GM12872 (cell line): ENCODE results near the gene SDK2.

Experiments used
- TF ChIP-seq, protein P1 (sequence below): IDR thresholded peaks from 3 replicates; pipeline ENCODE4 v1.5.1; 2011; ENCODE audit warnings: low read depth, mild to moderate bottlenecking, low read length, moderate library complexity; ENCODE audit not compliant: insufficient read depth

The SDK2 gene

DNA sequence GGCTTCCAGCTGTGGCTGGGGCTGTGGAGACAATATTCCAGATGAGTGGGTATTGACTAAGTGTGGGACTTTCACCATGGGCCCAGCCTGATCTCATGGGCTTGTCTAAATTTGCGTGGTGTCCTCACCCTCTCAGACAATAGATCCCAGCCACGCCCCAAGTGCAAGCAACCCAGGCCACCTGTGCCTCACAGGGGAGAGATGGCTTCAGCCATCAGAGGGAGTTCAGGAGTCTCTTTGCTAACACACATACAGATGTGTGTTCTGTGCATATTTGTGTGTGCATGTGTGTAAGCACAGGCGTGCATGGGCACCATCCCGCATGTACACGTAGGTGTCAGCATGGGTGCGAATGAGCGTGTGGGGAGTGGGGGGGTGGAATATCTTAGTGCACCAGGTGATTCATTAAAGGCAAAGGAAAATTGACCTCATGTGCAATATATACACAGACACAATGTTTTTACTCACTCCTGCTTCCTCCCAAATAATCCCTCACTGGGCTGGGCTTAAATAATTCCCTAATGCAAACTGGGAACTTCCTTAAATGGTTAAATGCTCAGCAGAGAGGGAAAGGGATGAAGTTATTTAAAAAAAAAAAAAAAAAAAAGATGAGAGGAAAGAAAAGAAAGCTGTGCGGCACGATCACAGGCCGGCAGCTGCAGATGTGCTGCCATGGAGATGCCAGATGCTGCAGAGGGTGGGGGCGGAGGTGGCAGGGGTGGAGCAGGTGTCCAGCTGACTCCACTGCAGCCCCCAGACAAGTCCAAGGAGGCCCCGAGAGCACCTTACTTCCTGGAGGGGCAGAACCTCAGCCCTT, 308.4 kb downstream of the SDK2 start:
- TF ChIP-seq, protein P1, sequence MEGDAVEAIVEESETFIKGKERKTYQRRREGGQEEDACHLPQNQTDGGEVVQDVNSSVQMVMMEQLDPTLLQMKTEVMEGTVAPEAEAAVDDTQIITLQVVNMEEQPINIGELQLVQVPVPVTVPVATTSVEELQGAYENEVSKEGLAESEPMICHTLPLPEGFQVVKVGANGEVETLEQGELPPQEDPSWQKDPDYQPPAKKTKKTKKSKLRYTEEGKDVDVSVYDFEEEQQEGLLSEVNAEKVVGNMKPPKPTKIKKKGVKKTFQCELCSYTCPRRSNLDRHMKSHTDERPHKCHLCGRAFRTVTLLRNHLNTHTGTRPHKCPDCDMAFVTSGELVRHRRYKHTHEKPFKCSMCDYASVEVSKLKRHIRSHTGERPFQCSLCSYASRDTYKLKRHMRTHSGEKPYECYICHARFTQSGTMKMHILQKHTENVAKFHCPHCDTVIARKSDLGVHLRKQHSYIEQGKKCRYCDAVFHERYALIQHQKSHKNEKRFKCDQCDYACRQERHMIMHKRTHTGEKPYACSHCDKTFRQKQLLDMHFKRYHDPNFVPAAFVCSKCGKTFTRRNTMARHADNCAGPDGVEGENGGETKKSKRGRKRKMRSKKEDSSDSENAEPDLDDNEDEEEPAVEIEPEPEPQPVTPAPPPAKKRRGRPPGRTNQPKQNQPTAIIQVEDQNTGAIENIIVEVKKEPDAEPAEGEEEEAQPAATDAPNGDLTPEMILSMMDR, result no peak

DNA sequence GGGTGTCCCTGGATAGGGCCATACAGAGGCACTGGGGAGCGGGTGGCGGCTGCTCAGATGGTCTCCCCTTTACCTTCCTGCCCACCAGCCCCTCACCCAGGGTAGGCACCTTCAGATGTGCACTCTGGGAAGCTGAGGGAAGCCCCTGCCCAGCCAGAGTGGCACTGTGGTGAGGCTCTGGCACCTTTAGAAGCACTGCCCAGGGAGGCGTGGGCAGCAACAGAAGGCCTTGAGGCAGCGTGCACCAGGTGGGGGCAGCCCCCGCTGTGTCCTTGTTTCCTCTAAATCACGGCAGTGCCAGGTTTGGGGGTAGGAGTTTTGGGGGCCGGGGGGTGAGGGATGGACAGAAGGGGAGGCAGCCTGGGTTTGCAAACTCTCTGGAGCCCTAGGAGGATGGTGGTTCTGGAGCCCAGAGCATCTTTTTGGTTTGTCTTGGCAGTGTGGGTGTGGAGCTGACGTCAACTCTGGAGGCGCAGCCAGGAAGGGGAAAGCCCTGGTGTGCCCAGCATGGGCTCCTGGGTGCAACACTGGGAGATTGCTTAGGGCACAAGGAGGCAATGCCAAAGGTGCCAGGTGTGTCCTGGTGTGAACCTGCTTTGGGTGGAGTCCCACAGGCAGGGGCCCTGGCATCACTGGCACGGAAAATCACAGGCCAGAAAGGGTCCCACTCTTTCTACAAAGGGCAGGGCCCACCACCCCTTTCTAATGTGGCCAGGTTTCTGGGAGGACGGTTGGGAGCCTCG, 309.3 kb downstream of the SDK2 start:
- TF ChIP-seq, protein P1, result no peak

DNA sequence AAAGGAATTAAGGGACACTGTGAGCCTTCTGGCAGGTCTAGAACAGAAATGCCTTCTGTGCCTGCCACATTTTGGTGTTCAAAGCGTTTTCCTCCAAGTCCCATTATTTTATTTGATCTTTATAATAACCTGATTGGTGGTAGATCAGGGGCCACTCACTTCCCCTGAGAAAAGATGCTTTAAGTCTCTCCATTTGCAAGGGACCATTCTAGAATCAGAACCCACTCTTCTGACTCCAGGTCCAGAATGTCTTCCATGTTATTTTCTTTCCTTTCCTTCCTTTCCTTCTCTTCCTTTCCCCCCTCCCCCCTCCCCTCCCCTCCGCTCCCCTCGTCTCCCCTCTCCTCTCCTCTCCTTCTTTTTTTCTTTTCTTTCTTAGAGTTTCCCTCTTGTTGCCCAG, 313.2 kb downstream of the SDK2 start:
- TF ChIP-seq, protein P1, result no peak

DNA sequence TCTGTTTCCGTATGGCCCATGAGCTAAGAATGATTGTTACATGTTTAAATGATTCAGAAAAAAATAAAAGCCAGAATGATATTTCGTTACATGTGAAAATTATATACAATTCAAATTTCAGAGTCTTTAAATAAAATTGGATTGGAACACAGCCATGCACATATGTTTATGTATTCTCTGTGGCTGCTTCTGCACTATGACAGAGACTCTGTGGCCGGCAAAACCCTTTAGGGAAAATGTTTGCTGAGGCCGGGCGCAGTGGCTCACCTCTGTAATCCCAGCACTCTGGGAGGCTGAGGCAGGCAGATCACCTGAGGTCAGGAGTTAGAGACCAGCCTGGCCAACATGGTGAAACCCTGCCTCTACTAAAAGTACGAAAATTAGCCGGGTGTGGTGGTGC, 316.6 kb downstream of the SDK2 start:
- TF ChIP-seq, protein P1, result no peak

DNA sequence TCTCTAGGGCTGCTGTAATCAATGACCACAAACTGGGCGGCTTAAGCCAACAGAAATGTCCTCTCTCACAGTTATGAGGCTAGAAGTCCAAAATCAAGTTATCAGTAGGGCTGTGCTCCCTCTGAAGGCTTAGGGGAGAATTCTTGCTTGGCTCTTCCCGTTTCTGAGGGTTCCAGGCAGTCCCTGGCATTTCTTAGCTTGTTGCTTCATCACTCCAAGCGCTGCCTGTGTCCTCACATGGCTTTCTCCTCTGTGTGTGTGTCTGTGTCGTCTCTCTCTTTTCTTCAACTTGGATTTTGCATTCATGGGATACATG, 318.8 kb downstream of the SDK2 start:
- TF ChIP-seq, protein P1, result no peak

DNA sequence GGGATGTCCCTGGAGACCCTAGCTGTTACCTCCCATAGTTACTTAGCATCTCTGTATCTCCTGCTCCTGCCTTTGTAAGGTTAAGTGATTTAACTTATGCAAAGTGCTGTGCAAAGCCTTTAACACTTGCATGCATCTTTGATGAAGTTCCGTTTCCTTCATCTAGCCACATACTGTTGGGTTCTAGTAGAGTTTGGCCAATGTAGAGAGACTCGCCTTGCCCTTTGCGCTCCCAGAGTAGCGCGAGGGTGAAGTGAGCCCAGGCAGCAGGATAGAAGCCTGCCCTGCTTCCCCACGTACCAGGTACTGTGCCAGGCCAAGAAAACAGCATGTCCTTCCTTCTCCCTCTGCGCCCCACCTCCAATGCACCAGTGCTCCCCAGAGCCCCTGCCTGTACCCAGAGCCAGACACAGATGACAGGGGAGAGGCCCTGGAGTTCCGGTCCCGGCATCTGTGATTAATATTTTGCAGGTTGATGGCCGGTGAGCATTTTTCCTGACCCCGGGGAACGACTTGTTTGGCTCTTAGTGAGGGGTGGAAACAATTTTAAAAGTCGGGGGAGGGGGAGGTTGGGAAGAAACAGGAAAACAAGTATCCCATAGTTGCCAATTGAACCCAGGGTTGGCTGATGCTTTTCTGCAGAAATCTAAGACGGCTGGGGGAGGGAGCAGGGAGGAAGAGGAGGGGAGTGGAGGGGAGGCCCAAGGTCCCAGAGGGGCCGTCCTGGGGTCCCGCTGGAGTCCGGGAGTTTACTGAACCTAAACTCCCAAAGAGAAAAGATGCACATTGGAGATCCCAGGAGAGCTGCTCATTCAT, 319.3 kb downstream of the SDK2 start:
- TF ChIP-seq, protein P1, result no peak

DNA sequence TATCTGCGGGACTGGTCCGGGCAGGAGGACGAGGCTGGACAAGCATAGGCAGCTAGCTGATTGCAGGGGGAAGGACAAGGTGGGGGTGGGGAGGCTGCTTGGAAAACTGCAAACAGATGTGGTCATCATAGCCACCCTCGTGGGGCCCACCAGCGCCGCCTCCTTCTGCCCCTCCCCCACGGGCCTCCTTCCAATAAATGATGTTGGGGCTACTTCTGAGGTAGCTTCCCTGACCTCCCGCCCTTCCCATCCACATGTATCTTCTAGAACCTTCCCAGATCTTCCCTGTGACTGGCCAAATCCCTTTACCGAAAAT, 320.1 kb downstream of the SDK2 start:
- TF ChIP-seq, protein P1, result no peak
